Activated T-cell treated with anti-CD3 and anti-CD28 coated beads, Interleukin-2, amount 50 U/mL, for 48 hours (primary cell): ENCODE results near the gene UBALD2.
A peak's percentile ranks its signal among the peaks of the same experiment; 100 is the strongest.
"Not testable (repeated sequence)": the region's sequence is repeated elsewhere in the genome, so short reads cannot be mapped to it uniquely, and the experiment has no call there.

ENCODE experiments used
- DNase-seq, 2 experiments: peaks; one replicate each; pipeline ENCODE4 v3.0.0-alpha.2; 2020

UBALD2 gene

DNA sequence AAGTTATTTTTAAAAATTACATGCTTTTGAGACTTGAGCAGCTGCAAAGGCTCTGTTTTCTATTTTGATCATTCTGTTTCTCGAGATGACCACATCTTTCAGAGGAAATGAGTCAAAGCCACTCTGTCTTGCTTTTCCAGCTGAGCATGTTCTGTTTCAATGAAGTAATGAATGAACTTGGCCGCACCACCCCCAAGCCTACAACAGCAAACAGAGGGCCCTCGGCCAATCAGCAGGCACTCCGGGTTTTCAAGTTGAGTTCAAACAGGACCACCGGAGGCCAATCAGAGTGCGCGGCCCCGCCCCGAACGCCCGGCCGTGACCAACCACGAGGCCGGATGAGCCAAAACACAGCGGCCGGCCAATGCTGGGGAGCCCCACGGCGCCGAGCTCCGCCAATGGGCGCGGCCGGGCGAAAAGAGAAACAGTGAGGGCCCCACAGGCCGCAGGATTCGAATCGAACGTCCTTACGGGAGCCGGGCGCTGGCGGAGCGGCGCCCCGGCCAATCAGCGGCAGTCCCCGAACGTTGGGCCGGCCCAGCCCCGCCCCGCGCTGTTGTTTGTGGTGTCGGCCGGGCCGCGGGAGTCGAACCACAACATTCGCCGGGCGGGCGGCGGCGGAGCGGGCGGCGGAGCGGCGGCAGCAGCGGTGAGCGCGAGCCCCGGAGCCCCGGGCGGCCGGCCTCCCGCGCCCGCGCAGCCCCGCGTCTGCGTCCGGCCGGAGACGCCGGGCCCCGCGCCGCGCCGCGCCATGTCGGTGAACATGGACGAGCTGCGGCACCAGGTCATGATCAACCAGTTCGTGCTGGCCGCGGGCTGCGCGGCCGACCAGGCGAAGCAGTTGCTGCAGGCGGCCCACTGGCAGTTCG is at the start of gene UBALD2:
UBALD2 (plus strand) TSS at position 594 of the 869 bp plus-strand sequence; CDS start at position 752, 158 bp downstream.
- DNase-seq = peak; percentile 99

DNA sequence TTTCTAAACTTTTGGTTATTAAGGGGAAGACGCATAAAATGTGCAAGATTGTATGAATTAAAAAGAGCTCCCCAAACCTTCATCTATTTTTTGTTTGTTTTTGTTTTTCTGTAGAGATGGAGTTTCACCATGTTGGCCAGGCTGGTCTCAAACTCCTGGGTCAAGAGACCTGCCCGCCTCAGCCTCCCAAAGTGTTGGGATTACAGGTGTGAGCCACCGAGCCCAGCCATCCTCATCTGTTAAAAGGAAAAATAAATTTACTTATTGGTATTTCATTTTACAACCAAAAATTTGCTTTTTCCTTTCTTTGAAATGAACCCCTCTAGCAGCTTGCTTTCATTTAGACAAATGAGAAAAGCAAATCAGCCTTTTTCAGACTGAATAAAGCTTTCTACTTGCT is 48.1 kb upstream of the UBALD2 start:
- DNase-seq = no peak

DNA sequence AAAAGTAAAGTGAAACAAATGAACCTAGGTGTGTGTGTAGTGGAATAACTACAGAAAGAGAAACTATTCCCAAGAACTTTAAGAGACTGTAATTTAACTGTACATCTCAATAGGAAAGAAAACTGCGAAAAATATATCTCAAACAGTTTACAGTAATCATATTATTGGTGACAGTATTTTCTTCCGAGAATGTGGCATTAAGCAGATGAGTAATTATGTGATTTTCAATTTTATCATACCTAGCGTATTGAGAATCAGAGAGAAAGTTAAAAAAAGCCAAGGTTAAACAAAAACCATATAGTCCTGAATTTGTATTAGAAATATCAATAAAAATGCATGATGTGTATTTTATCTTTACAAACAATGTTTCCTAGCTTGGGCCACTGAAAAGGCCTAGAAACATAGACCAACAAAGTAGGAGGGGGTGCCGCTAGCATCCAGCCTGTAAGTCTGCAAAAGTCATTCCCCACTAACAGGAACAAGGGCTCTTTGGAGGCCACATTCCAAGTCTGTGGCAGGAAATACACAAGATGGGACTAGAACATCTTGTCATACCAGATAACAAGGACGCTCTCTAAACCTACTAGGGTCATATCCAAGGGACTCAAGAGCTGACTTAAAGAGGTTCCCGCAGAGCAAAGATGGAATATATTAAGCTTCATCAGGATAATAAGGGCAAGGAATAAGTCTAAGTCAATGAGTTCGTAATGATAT is 45.3 kb upstream of the UBALD2 start:
- no peak for DNase-seq

DNA sequence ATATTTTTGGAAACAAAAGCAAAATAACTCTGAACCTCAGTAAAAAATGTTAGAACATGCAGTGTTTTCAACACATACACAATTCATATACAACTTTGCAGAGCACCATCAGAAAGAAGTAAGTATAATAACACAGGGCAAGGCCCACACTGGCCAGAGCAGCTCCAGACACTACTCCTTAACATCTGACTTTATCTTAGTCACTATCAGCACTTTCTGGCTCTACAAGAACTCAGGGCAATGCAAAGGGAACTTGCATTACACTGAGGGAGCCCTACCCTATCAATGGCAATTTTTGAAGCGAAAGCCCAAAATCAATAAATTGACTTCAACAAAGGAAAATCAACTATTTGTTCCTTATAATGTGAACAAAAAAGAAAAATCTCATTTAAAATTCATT is 41.3 kb upstream of the UBALD2 start:
- no peak for DNase-seq

DNA sequence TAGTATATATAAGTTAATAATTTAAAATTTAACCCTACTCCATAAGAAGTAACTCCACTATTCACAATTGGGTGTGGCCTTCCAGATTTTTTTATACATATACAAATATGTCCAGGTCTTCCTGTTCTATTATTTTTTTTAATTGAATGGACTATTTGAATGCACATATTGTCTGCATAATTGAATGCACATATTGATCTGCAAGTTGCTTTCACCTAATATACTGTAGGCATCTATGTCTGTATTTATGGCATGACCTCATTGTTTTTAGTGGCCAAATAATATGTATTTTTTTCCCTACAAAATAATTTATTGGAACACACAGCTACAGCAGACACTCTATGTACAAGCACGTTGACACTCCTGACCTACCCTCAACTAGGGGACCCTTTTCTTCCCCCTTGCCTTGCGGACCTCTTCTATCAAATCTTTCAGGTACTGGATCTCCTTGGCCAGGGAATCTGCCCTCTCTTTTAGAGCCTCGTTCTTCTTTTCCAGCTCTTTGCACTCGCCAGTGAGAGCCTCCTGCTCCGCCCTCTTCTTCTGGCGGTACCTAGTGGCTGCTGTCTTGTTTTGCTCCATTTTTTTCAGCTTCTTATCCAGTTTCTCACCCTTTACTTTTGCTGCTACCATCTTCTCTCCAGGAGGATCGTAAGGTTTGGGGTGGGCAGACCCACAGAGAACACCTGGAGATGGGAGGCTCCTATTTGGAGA is 39.6 kb upstream of the UBALD2 start:
- not testable (repeated sequence) for DNase-seq

DNA sequence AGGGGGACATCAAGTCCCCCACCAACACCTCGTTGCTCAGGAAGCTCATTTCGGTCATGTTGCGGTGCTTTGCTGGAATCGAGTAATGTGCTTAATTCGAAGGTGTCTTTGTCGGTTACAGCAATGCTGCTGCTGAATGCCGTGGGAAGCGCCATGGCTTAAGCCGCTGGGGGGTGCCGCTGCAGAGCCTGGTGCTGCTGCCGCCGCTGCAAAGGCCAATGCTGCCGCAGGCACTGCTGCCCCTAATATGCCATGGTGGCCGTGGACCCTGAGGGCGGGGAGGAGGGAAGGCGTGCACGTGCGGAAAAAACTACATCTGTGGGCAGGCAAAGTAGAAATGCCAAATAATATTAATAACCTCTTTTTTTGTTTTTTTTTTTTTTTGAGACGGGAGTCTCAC is 38.4 kb upstream of the UBALD2 start:
- DNase-seq = not testable (repeated sequence)

DNA sequence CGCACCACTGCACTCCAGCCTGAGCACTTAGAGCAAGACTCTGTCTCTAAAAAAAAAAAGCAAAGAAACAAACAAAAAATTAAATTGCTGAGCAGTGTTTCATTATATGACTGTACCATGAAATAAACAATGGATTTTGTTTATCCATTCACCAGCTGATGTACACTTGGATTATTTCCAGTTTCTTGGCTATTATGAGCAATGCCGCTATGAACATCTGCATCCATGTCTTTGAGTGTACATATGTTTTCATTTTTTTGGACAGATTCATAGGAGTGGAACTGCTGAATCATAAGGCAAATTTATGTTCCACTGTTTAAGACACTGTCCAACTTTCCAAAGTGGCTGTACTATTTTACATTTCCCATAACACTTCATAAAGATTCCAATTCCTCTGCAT is 32.8 kb upstream of the UBALD2 start:
- DNase-seq = no peak

DNA sequence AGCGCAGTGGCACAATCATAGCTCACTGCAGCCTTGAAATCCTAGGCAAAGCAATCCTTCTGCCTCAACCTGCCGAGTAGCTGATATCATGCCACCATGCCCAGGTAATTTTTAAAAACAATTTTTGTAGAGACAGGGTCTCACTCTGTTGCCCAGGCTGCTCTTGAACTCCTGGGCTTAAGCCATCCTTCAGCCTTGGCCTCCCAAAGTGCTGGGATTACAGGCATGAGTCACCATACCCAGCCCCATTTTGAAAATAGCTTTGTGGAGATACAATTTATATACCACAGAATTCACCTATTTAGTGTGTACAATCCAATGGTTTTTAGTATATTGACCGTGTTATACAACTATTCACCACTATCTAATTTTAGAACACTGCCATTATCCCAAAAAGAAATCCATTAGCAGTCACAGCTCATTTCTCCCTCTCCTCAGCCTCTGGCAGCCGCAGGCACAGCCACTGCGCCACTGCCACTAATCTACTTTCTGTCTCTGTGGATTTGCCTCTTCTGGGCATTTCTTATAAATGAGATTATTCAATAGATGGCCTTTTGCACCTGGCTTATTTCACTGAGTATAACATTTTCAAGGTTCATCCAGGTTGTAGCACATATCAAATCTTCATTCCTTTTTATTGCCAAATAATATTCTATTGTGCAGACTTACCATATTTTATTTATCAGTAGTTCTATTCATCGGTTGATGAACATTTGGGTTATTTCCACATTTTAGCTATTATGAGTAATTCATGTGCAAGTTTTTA is 31.4 kb upstream of the UBALD2 start:
- DNase-seq = no peak

DNA sequence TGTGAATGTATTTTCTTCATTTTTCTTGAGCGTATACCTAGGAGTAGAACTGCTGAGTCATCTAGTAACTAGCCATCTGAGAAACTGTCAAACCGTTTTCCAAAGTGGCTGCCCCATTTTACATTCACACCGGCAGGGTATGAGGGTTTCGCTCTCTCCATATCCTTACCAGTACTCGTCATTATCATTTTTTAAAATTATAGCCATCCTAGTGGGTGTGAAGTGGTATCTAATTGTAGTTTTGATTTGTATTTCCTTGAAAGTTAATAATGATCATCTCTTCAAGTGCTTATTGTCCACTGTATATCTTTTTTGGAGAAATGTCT is 30.8 kb upstream of the UBALD2 start:
- DNase-seq = no peak

DNA sequence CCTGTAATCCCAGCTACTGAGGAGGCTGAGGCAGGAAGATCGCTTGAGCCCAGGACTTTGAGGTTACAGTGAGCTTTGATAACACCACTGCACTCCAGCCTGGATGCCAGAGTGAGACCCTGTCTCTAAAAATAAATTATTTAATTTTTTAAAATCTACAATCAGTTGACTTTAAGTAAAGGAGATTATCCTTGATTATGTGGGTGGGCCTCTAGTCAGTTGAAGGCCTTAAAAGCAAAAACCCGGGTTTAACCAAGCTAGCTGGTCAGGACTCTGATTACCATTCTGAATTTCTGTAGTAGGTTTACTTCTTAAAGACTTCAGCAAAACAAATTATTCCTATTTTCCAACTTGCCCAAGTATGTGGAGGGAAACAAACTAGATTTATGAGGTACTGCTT is 29.3 kb upstream of the UBALD2 start:
- DNase-seq = no peak

DNA sequence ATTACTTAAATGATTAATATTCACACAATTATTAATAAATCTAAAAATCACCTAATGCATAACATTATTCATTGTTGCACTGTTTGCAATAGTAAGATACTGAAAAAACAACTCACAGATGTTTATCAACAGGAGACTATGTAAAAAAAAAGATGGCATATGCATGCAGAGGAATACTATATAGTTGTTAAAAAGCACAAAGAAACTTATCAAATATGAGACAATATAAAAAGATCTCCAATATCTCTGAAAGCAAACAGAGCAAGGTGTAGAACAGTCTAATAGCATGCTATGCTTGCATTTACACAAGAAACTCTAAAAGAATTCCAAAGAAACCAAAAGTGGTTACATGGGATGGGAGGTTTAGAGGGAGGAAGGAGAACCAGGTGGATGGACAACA is 28.5 kb upstream of the UBALD2 start:
- DNase-seq = no peak

DNA sequence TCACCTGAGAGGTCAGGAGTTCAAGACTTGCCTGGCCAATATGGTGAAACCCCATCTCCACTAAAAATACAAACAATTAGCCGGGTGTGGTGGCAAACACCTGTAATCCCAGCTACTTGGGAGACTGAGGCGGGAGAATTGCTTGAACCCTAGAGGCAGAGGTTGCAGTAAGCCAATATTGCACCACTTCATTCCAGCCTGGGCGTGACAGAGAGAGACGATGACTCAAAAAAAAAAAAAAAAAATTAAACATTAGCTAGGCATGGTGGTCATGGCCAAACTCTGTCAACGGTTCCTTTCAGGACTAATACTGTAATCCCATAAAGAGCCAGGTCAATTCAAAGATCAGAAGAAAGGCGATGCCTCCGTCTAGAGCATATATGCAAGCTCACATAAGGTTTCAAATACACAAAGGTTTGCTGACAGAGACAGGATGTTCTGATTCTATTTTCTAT is 27.3 kb upstream of the UBALD2 start:
- DNase-seq = peak in 1 of 2 experiments; percentile 13

DNA sequence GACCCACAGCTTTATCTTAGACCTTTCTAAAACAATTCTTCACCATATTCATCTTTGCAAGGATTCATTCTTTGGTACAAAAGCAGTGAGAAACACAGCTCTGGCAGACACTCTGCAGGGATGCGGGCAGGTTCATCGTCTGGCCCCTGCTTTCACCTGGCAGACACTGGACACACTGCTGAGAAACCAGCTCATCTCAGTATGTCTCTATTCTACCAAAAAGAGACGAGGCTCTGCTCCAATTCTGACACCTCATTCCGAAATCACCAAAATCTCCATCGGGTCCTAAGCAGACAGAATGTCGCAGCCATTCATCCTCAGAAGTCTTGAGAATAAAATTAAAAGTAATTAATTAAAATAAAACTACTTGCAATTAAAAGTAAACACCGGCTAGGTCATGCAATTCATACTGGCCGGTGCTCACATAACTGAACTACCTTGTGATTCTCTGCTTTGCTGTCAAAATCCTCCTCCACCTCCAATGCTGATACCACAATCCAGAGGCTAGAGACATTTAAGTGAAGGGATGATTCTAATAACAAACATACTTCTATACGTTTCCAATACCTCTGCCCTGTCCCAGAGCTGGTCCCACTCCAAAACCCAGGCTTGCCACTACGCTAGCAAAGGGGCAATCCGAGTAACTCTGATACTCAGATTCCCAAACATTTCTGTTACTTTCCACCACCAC is 26.2 kb upstream of the UBALD2 start:
- peak in 1 of 2 experiments; percentile 19 for DNase-seq

DNA sequence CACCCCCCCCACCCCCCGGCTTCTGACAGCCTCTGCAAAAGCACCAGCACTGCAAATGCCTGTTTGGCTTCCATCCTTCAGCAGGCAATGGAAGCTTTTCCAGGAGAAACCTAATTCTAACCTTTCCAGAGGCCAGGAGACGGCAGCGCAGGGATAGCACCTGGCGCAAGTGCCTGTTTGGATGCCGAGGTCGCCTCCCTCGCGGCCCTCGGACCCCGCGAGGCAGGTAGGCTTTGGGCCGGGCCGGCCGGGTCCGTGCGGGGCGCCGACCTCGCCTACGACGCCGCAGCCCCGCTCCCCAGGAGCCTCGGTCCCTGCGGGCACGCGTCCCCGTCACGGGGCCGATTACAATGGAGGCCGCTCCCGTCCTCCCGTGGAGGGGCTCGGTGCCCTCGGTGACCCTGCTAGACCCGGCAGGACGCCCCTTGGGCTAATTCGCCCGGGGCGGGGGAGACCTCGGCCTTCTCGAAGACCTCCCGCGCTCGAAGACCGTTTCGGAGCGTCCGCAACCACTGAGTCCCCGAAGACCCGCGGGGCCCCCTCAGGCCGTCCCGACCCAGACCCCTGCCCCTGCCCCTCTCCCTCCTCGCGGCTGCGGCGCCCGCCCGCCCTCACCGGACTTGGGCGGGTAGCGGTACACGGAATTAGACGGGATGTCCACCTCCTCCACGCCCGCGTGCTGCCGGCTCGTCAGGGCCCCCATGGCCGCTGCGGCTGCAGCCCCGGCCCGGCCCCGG is 25.4 kb upstream of the UBALD2 start:
- DNase-seq = peak; percentile 45 to 54

DNA sequence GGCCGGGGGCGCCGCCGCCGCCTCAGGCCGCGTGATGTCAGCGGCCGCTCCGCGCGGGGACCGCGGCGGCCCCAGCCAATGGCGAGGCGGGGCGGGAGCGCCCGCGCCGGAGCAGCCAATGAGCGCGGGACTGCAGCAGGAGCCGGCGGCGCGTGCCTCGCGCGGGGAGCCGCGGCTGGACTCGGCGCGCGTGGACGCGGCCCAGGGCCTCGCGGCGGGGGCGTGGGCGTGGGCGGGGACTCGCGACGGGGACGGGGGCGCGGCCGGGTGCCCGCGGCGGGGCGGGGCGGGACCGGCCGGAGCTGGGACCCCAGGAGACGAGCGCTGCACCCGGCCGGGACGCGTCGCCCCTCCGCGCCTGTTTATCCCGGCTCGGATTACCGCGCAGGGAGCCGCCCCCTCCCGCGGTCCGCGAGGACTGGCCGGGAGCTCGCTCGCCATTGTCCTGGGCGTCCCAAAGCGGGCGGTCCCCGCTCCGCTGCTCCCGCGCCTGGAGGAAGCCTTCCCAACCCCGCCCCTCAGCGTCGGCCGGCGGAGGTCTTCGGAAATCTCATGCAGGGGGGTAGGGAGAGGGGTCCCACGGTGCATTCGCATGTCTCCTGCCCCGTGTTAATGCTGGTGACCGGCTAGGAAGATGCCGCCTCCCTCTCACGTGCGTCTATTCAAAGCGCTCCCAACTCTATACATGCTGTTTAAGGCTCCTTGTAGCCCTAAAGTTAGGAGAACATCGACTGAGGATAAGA is 24.5 kb upstream of the UBALD2 start, which contains the start of gene RNF157:
RNF157 (minus strand) TSS at position 33 of the 743 bp plus-strand sequence. CDS start 253 bp downstream, outside the sequence.
- peak; percentile 52 to 72 for DNase-seq

DNA sequence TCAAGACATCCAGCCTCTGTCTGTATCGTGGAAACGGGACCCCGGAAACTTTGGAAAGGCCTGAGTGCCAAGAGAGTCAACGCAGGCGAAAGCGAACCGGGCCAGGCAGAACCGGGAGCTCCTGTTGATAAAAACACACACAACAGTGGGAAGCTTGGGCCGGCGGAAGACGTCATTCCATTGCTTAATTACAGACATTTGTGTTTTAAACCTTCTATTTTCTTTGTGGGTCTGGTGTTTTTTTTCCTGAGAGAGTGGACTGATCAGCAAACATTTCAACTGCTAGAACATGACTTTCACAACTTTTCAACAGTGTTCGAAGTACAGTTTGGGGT is 24.0 kb upstream of the UBALD2 start:
- DNase-seq = no peak

DNA sequence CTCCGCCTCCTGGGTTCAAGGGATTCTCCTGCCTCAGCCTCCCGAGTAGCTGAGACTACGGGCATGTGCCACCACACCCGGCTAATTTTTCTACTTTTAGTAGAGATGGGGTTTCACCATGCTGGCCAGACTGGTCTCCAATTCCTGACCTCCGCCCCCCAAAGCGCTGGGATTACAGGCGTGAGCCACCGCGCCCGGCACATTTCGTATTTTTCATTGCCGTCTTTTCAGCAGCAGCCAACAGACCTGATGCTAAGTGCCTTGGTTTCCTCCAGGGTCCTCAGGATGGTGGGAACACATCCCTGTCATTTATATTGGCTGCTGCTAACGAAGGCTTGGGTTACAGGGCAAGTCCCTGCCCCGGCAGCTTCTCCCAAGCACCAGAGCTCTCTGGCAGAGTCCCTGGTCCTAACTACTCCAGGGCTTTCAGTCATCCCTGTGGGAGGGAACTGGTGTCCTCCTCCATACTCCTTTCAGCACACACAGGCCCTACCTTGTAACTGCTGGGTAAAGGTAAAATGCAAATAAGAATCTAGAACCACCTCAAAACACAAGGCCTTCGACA is 23.4 kb upstream of the UBALD2 start:
- peak in 1 of 2 experiments; percentile 18 for DNase-seq

DNA sequence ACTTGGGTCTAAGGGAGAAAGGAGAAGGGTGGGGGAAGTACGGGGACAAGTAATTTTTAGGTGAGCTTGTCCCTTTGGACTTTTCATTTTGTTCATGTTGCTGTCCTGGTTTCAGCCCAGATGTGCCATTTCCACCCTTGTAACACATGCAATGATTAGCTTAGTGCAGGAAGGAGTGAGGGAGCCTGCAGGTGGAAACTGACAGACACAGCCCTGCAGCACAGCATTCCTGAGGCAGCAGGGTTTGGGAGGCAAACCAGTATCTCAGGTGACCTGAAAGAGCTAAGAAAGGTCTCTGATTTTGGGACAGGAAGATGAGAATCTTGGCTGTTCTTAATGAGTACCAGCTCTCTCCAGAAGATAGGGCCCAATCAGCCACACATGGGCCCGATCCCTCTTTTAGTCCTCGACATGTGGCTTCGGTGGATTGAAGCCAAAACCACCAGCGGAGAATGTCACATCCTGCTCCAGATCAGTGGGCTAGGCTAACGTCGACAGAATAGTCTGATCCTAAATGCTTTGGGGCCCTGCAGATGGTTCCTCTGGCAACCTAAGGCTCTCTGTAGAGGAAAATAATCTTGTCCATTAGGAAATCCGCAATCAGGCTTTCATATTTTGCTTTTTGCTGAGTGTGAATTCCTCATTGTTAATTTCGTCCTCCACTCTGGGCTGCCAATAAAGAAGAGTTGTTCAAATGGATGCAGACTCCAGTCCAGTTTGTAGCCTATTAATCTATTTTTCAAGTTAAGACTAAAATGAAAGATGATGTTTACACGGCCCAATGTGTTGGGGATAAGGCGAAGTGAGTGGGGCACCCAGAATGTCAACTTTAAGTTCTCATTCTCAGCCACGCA is 21.1 kb upstream of the UBALD2 start:
- DNase-seq = peak in 1 of 2 experiments; percentile 21

DNA sequence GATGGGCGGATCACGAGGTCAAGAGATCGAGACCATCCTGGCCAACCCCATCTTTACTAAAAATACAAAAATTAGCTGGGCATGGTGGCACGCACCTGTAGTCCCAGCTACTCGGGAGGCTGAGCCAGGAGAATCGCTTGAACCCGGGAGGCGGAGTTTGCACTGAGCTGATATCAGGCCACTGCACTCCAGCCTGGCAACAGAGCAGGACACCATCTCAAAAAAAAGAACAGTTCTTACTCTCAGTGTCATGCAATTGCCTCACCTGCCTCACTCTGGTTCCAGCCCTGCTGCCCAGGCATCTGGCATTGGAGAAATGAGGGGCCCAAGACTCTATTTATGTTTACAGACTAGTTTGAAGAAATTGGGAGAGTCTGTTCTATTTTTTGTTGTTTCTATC is 20.4 kb upstream of the UBALD2 start:
- not testable (repeated sequence) for DNase-seq
